H9 (cell line): ENCODE results near the gene ELF2. TPM values are rescaled to one million over a fixed set of nuclear protein-coding genes. Genes with fewer than 3 reads are reported as not detected.
A peak's percentile ranks its signal among the peaks of the same experiment; 100 is the strongest.

Experiments used
- DNase-seq: peaks from one replicate; pipeline ENCODE4 v3.0.0-alpha.2; 2017
- H2AFZ ChIP-seq: one replicate; pipeline ENCODE4 v1.6.1; 2013; ENCODE audit warnings: mild to moderate bottlenecking, low read length, control low read depth, moderate library complexity
- H2AK5ac ChIP-seq: 2 replicates; pipeline ENCODE4 v1.6.1; 2013; ENCODE audit warnings: low read length, control low read depth, mixed read lengths; ENCODE audit not compliant: insufficient read length
- H2BK120ac ChIP-seq: one replicate; pipeline ENCODE4 v1.6.1; 2013; ENCODE audit warnings: low read depth, mild to moderate bottlenecking, low read length, control low read depth, inconsistent platforms; ENCODE audit not compliant: poor library complexity, severe bottlenecking
- H2BK12ac ChIP-seq: 2 replicates; pipeline ENCODE4 v1.6.1; 2013; ENCODE audit warnings: low read length, control low read depth, mixed read lengths, low read depth; ENCODE audit not compliant: insufficient read length
- H2BK15ac ChIP-seq: 2 replicates; pipeline ENCODE4 v1.6.1; 2013; ENCODE audit warnings: low read depth, low read length, control low read depth
- H2BK20ac ChIP-seq: one replicate; pipeline ENCODE4 v1.6.1; 2013; ENCODE audit warnings: low read depth, mild to moderate bottlenecking, low read length, control low read depth, inconsistent platforms; ENCODE audit not compliant: poor library complexity, severe bottlenecking
- H2BK5ac ChIP-seq: 2 replicates; pipeline ENCODE4 v1.6.1; 2013; ENCODE audit warnings: low read length, control low read depth, mixed read lengths; ENCODE audit not compliant: insufficient read length
- H3K14ac ChIP-seq: 2 replicates; pipeline ENCODE4 v1.6.1; 2013; ENCODE audit warnings: low read length, control low read depth; ENCODE audit not compliant: insufficient read depth
- H3K18ac ChIP-seq: 2 replicates; pipeline ENCODE4 v1.6.1; 2013; ENCODE audit warnings: low read depth, mild to moderate bottlenecking, mixed read lengths, low read length, control low read depth; ENCODE audit not compliant: insufficient read length
- H3K23ac ChIP-seq: 2 replicates; pipeline ENCODE4 v1.6.1; 2013; ENCODE audit warnings: low read length, control low read depth, mixed read lengths, low read depth; ENCODE audit not compliant: insufficient read length
- H3K23me2 ChIP-seq: 2 replicates; pipeline ENCODE4 v1.6.1; 2013; ENCODE audit warnings: low read depth, mild to moderate bottlenecking, mixed read lengths, low read length, control low read depth; ENCODE audit not compliant: insufficient read length, poor library complexity, severe bottlenecking
- H3K27ac ChIP-seq: 2 replicates; pipeline ENCODE4 v1.5.1; 2013; ENCODE audit warnings: low read length, control low read depth, mixed read lengths, low read depth; ENCODE audit not compliant: insufficient read length
- H3K27me3 ChIP-seq: 2 replicates; pipeline ENCODE4 v1.6.1; 2013; ENCODE audit warnings: low read length, control low read depth, inconsistent platforms; ENCODE audit not compliant: insufficient read depth
- H3K4ac ChIP-seq: 2 replicates; pipeline ENCODE4 v1.6.1; 2013; ENCODE audit warnings: low read depth, mild to moderate bottlenecking, control low read depth, inconsistent platforms, low read length, moderate library complexity
- H3K4me1 ChIP-seq: 2 replicates; pipeline ENCODE4 v1.6.1; 2013; ENCODE audit warnings: low read length, control low read depth, inconsistent platforms; ENCODE audit not compliant: insufficient read depth
- H3K4me2 ChIP-seq: 2 replicates; pipeline ENCODE4 v1.6.1; 2013; ENCODE audit warnings: low read length, control low read depth, mixed read lengths; ENCODE audit not compliant: insufficient read length, insufficient read depth
- H3K56ac ChIP-seq: 2 replicates; pipeline ENCODE4 v1.6.1; 2013; ENCODE audit warnings: low read depth, mild to moderate bottlenecking, mixed read lengths, low read length, control low read depth; ENCODE audit not compliant: insufficient read length
- H3K79me1 ChIP-seq: 2 replicates; pipeline ENCODE4 v1.6.1; 2013; ENCODE audit warnings: low read depth, mild to moderate bottlenecking, moderate library complexity, low read length, control low read depth, inconsistent platforms; ENCODE audit not compliant: insufficient read depth, poor library complexity, severe bottlenecking
- H3K79me2 ChIP-seq: 2 replicates; pipeline ENCODE4 v1.6.1; 2013; ENCODE audit warnings: low read length, control low read depth, inconsistent platforms; ENCODE audit not compliant: insufficient read depth
- H3K9ac ChIP-seq: 2 replicates; pipeline ENCODE4 v1.6.1; 2013; ENCODE audit warnings: low read length, control low read depth, mixed read lengths; ENCODE audit not compliant: insufficient read length; ENCODE audit errors: extremely low read depth
- H3K9me3 ChIP-seq: one replicate; pipeline ENCODE4 v1.6.1; 2013; ENCODE audit warnings: low read depth, low read length, inconsistent platforms; ENCODE audit not compliant: control insufficient read depth
- H3T11ph ChIP-seq: one replicate; pipeline ENCODE4 v1.6.1; 2013; ENCODE audit warnings: mild to moderate bottlenecking, low read length, control low read depth, inconsistent platforms
- H4K20me1 ChIP-seq: one replicate; pipeline ENCODE4 v1.6.1; 2013; ENCODE audit not compliant: control insufficient read depth, insufficient read length, insufficient read depth
- H4K5ac ChIP-seq: 2 replicates; pipeline ENCODE4 v1.6.1; 2013; ENCODE audit warnings: low read depth, mild to moderate bottlenecking, mixed read lengths, low read length, control low read depth; ENCODE audit not compliant: insufficient read length
- H4K8ac ChIP-seq: replicated peaks from 2 replicates; pipeline ENCODE4 v1.6.1; 2013; ENCODE audit warnings: low read length, control low read depth, mixed read lengths, low read depth; ENCODE audit not compliant: insufficient read length
- H4K91ac ChIP-seq: 2 replicates; pipeline ENCODE4 v1.6.1; 2013; ENCODE audit warnings: low read depth, mild to moderate bottlenecking, moderate library complexity, mixed read lengths, low read length, control low read depth; ENCODE audit not compliant: insufficient read length
- H3K27ac Mint-ChIP-seq, 3 experiments: 2 replicates in 2 of 3; 3 replicates in 1 of 3; pipeline ENCODE4 v1.8.0; 2020 to 2021; ENCODE audit warnings: mixed read lengths in 3 of 3, mild to moderate bottlenecking in 1 of 3, moderate library complexity in 1 of 3
- H3K27me3 Mint-ChIP-seq: 2 replicates; pipeline ENCODE4 v1.8.0; 2021; ENCODE audit warnings: low read depth, mild to moderate bottlenecking, moderate library complexity, mixed read lengths
- H3K36me3 Mint-ChIP-seq, 3 experiments: 2 replicates in 2 of 3; 3 replicates in 1 of 3; pipeline ENCODE4 v1.8.0; 2020 to 2021; ENCODE audit warnings: low read depth in 3 of 3, mixed read lengths in 3 of 3; ENCODE audit not compliant: insufficient read depth in 1 of 3
- H3K4me1 Mint-ChIP-seq, 2 experiments: 2 replicates each; pipeline ENCODE4 v1.8.0; 2020; ENCODE audit warnings: mixed read lengths in 2 of 2
- H3K4me3 Mint-ChIP-seq, 2 experiments: 2 replicates in 1 of 2; 3 replicates in 1 of 2; pipeline ENCODE4 v1.8.0; 2020 to 2021; ENCODE audit warnings: mild to moderate bottlenecking in 2 of 2, mixed read lengths in 2 of 2, moderate library complexity in 1 of 2
- H3K9me3 Mint-ChIP-seq, 2 experiments: 2 replicates in 1 of 2; 3 replicates in 1 of 2; pipeline ENCODE4 v1.8.0; 2020; ENCODE audit warnings: mild to moderate bottlenecking in 2 of 2, mixed read lengths in 2 of 2, moderate library complexity in 1 of 2
- CTCF ChIP-seq: fragments of 200-600 bp; sonication (generic); conservative IDR thresholded peaks from 3 replicates; pipeline ENCODE4 v1.8.0; 2021; ENCODE audit warnings: antibody characterized with exemption, mild to moderate bottlenecking
- WGBS: extraction: QIAGEN DNeasy Blood & Tissue Kit; methylation state at CpG from one replicate; pipeline ENCODE4 v1.1.7; 2013; ENCODE audit warnings: missing lambda C conversion rate, low lambda C conversion rate, mixed read lengths; ENCODE audit not compliant: insufficient read length; ENCODE audit errors: extremely low coverage; 5-methylcytosine and 5-hydroxymethylcytosine counted together
- long read RNA-seq: library from polyadenylated mRNA; unstranded; transcript quantifications from one replicate; pipeline ENCODE4 v2.0.0, GENCODE V29; 2020
- total RNA-seq: library from RNA; stranded (reverse); gene quantifications from 2 replicates; pipeline ENCODE4 v1.2.1, GENCODE V29; 2021

ELF2 gene
- 47.0 and 49.6 TPM in 2 replicates for total RNA-seq
- long read RNA-seq, full-length matches to known transcripts = 8 of 45 reads
- long read RNA-seq, partial matches to known transcripts = 14 of 45 reads
- long read RNA-seq, other reads (novel, unspliced or antisense) = 23 of 45 reads

- H4K91ac ChIP-seq = peak within 1 kb of the TSS; percentile 67
- no peak within 1 kb of the TSS for H4K8ac ChIP-seq
- H2BK20ac ChIP-seq = no peak within 1 kb of the TSS
- DNase-seq = peak; percentile 94
- peak within 1 kb of the TSS; percentile 83 for H2BK120ac ChIP-seq
- Mint-ChIP-seq H3K27ac (peak within 1 kb of the TSS; percentile 91 to 99 (median 99)), H3K4me1 (peaks cover 31% of the 10 kb centered on the region in 2 experiments), H3K36me3 (no peaks in the 10 kb centered on the region), H3K4me3 (peak within 1 kb of the TSS; percentile 94 to 98), H3K27me3 (no peaks in the 10 kb centered on the region), H3K9me3 (no peaks in the 10 kb centered on the region)
- H3K79me1 ChIP-seq = peaks cover 8% of the 10 kb centered on the region
- H2AFZ ChIP-seq = no peak within 1 kb of the TSS
- peak within 1 kb of the TSS; percentile 97 for H3K27ac ChIP-seq
- no peak within 1 kb of the TSS for H2AK5ac ChIP-seq
- H3K56ac ChIP-seq = no peak within 1 kb of the TSS
- no peak for TF ChIP-seq CTCF
- no peaks in the 10 kb centered on the region; the same call in 1 of the 2 replicates for H3K4me1 ChIP-seq
- H2BK15ac ChIP-seq = no peak within 1 kb of the TSS
- WGBS = no CpG with 5 or more reads among the region's 83 CpGs
- no peaks in the 10 kb centered on the region for H3K9me3 ChIP-seq
- peak within 1 kb of the TSS; percentile 96 for H3K9ac ChIP-seq
- H3K14ac ChIP-seq = peak within 1 kb of the TSS; percentile 96
- H3K18ac ChIP-seq = peak within 1 kb of the TSS; percentile 99
- no peak within 1 kb of the TSS for H3T11ph ChIP-seq
- H2BK12ac ChIP-seq = peak within 1 kb of the TSS; percentile 95
- no peaks in the 10 kb centered on the region for H4K20me1 ChIP-seq
- no peaks in the 10 kb centered on the region for H3K27me3 ChIP-seq
- H3K4ac ChIP-seq = peak within 1 kb of the TSS; percentile 18; the same call in 1 of the 2 replicates
- peaks cover 21% of the 10 kb centered on the region; the same call in 1 of the 2 replicates for H3K79me2 ChIP-seq
- H3K23me2 ChIP-seq = peaks cover 12% of the 10 kb centered on the region
- H2BK5ac ChIP-seq = peak within 1 kb of the TSS; percentile 94
- H3K23ac ChIP-seq = no peak within 1 kb of the TSS
- H4K5ac ChIP-seq = peak within 1 kb of the TSS; percentile 91
- peak within 1 kb of the TSS; percentile 95 for H3K4me2 ChIP-seq
Measured at GRCh38 chr4:139177049-139177868, at the start of gene ELF2. Gene ELF2, minus strand, starts transcription at chr4:139177218. Its CDS starts 39,517 bp downstream, at chr4:139137701.
